ENCODE data around the gene SLC35G2. TPM values are rescaled to one million over a fixed set of nuclear protein-coding genes. Genes with fewer than 3 reads are reported as not detected.

The SLC35G2 gene
- total and polyA plus RNA-seq, 2 of the 4 experiments (the other 2 are of a cell fraction) = 6.6 to 7.0 TPM

DNA sequence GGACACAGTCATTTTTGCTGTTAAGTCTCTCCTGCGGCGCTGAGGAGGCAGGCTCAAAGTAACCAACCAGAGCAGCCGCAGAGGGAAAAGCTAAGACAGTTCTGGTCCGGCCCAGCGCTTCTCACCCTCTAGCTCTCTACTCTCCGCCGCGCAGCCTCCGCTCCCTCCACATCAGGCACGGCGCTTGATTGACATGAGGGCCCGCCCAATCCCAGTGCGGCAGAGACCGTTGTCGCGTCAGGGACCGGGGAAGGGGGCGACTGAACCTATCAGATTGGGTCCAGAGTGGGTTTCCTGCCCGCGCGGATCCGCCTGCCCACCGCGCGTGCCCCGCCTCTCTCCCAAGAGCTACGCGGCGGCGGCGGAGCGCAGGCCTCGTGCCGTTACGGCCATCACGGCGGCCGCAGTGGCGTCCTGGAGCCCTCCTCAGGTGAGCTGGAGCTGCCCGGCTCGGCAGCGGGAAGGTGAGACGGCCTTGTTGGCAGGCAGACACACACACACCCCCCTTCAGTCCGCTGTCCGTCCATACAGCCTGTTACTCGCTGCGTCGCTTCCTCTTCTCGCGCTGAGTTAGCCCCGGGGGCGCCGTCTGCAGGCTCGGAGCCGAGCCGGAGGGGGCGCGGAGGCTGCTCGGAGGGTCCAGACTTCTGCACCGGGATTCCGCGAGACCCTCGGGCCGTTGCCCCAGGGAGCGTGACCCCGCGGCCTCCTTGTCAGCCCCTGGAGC, 43.1 kb downstream of the SLC35G2 start, which contains the start of gene NCK1:
NCK1 (plus strand) TSS at position 319 of the 727 bp plus-strand sequence. CDS start 65,794 bp downstream, outside the sequence.
- Histone ChIP-seq H3K23ac (ENCODE audit: low read depth, low read length) (peak within 1 kb of the TSS; percentile 90), H3K14ac (replicated peaks; ENCODE audit: low read depth, low read length) (peak within 1 kb of the TSS; percentile 86), H2BK20ac (ENCODE audit: low read depth, low read length) (no peak within 1 kb of the TSS), H2AK9ac (replicated peaks; ENCODE audit: low read depth, low read length, poor library complexity) (peak within 1 kb of the TSS; percentile 89), H2BK5ac (ENCODE audit: low read depth, low read length, poor library complexity, severe bottlenecking) (peak within 1 kb of the TSS; percentile 87), H3K9ac (ENCODE audit: low read depth, low read length) (peak within 1 kb of the TSS; percentile 93), H4K8ac (ENCODE audit: low read depth in 2 of 2, low read length in 2 of 2) (peak within 1 kb of the TSS; percentile 49 to 94; a peak in 3 of 4 replicates), H3K4ac (ENCODE audit: low read depth, low read length) (peak within 1 kb of the TSS; percentile 96), H3K79me1 (ENCODE audit: low read depth in 1 of 2, low read length in 2 of 2) (peaks cover 10 to 39% of the 10 kb centered on the region in 2 experiments), H3K27ac (ENCODE audit: insufficient read depth, low read length) (peak within 1 kb of the TSS; percentile 94), H3K18ac (ENCODE audit: low read depth, low read length) (peak within 1 kb of the TSS; percentile 83), H2AFZ (replicated peaks; ENCODE audit: low read length, poor library complexity) (peak within 1 kb of the TSS; percentile 95), H4K91ac (ENCODE audit: insufficient read depth, low read depth, low read length) (peak within 1 kb of the TSS; percentile 72), H3K4me1 (ENCODE audit: control insufficient read depth, insufficient read depth, low read length) (peaks cover 6% of the 10 kb centered on the region), H3K9me3 (ENCODE audit: control insufficient read depth, insufficient read depth, low read length) (no peaks in the 10 kb centered on the region), H2BK15ac (ENCODE audit: low read depth, low read length) (peak within 1 kb of the TSS; percentile 39; the same call in 1 of the 3 replicates), H2BK120ac (ENCODE audit: low read depth, low read length) (peak within 1 kb of the TSS; percentile 76), H3K27me3 (ENCODE audit: control insufficient read depth, insufficient read depth, low read length) (no peaks in the 10 kb centered on the region), H3K36me3 (ENCODE audit: control insufficient read depth, insufficient read depth, low read length) (no peaks in the 10 kb centered on the region), H3K4me2 (ENCODE audit: low read depth, low read length) (peak within 1 kb of the TSS; percentile 98), H4K5ac (ENCODE audit: low read depth, low read length) (peak within 1 kb of the TSS; percentile 81), H3K9me1 (ENCODE audit: insufficient read depth, low read length) (peaks cover 3% of the 10 kb centered on the region; the same call in 1 of the 2 replicates), H2AK5ac (ENCODE audit: low read depth, low read length) (peak within 1 kb of the TSS; percentile 65), H4K20me1 (ENCODE audit: insufficient read depth, low read length) (peaks cover 6% of the 10 kb centered on the region; the same call in 1 of the 2 replicates), H3K56ac (ENCODE audit: extremely low read depth, insufficient read depth, low read length) (peak within 1 kb of the TSS; percentile 73), H3K4me3 (ENCODE audit: insufficient read depth, low read depth, low read length) (peak within 1 kb of the TSS; percentile 85)
- DNase-seq = peak; percentile 98
- in situ Hi-C loops (cut with MboI; ENCODE audit: low sequenced_read_pairs) (no loop called here), intact Hi-C loops (cut with micrococcal nuclease) (loop anchor here (2.0 to 5.0 kb wide), 5 partner anchors 75 to 665 kb away; partner anchors contain the start of genes IL20RB, MSL2 and STAG1), dilution Hi-C loops (cut with HindIII; ENCODE audit: low sequenced_read_pairs, unreplicated experiment) (no loop called here)
- WGBS, 2 experiments (ENCODE audit: extremely low coverage in 2 of 2, insufficient read length in 1 of 2) = 1% methylated on average over 39 of the region's 67 CpGs; no CpG with 5 or more reads in 1 of the 2 experiments
- no TSS peak for BruUV-seq (replicated peaks)
- peak; percentile 98 for ATAC-seq (ENCODE audit: low read depth)
- POLR2A ChIA-PET (ENCODE audit: unreplicated experiment) = interaction anchor here (0.6 to 1.3 kb wide), 2 partner anchors 99 to 109 kb away, joined by 3 to 6 read pairs; partner anchors contain the start of gene STAG1
- CTCF ChIA-PET = interaction anchor here (0.7 to 1.9 kb wide), 6 partner anchors 8 to 1150 kb away, joined by 3 to 12 read pairs (median 3); partner anchors contain the start of gene STAG1
- TF ChIP-seq CHD1 (IDR thresholded peaks at IDR 0.05; ENCODE audit: low read depth, low read length) (no peak), POLR2A (IDR thresholded peaks at IDR 0.05; ENCODE audit: low read depth, low read length) (peak; percentile 81), FOS (IDR thresholded peaks at IDR 0.05; ENCODE audit: low read depth, low read length) (no peak), RCOR1 (IDR thresholded peaks at IDR 0.05; ENCODE audit: insufficient replicate concordance, low read length) (no peak), CEBPB (IDR thresholded peaks at IDR 0.05; ENCODE audit: low read depth, low read length) (no peak), MXI1 (IDR thresholded peaks at IDR 0.05; ENCODE audit: borderline replicate concordance, low read depth, low read length) (peak; percentile 81; the same call in 1 of the 2 replicates), SMC3 (IDR thresholded peaks at IDR 0.05; ENCODE audit: low read depth, low read length) (no peak), NFE2L2 (IDR thresholded peaks at IDR 0.05; ENCODE audit: low read depth, low read length) (no peak), MAZ (IDR thresholded peaks at IDR 0.05; ENCODE audit: borderline replicate concordance, low read depth, low read length) (peak; percentile 54; the same call in 1 of the 2 replicates), BHLHE40 (IDR thresholded peaks at IDR 0.05; ENCODE audit: low read depth, low read length) (peak; percentile 70; the same call in 1 of the 2 replicates)
- TF ChIP-seq, protein P1, sequence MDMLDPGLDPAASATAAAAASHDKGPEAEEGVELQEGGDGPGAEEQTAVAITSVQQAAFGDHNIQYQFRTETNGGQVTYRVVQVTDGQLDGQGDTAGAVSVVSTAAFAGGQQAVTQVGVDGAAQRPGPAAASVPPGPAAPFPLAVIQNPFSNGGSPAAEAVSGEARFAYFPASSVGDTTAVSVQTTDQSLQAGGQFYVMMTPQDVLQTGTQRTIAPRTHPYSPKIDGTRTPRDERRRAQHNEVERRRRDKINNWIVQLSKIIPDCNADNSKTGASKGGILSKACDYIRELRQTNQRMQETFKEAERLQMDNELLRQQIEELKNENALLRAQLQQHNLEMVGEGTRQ (IDR thresholded peaks at IDR 0.05; ENCODE audit: low read depth, low read length) = peak; percentile 42
- TF ChIP-seq, protein P2, sequence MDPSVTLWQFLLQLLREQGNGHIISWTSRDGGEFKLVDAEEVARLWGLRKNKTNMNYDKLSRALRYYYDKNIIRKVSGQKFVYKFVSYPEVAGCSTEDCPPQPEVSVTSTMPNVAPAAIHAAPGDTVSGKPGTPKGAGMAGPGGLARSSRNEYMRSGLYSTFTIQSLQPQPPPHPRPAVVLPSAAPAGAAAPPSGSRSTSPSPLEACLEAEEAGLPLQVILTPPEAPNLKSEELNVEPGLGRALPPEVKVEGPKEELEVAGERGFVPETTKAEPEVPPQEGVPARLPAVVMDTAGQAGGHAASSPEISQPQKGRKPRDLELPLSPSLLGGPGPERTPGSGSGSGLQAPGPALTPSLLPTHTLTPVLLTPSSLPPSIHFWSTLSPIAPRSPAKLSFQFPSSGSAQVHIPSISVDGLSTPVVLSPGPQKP (IDR thresholded peaks at IDR 0.05; ENCODE audit: borderline replicate concordance, low read depth, low read length) = no peak
- TF ChIP-seq, protein P3, sequence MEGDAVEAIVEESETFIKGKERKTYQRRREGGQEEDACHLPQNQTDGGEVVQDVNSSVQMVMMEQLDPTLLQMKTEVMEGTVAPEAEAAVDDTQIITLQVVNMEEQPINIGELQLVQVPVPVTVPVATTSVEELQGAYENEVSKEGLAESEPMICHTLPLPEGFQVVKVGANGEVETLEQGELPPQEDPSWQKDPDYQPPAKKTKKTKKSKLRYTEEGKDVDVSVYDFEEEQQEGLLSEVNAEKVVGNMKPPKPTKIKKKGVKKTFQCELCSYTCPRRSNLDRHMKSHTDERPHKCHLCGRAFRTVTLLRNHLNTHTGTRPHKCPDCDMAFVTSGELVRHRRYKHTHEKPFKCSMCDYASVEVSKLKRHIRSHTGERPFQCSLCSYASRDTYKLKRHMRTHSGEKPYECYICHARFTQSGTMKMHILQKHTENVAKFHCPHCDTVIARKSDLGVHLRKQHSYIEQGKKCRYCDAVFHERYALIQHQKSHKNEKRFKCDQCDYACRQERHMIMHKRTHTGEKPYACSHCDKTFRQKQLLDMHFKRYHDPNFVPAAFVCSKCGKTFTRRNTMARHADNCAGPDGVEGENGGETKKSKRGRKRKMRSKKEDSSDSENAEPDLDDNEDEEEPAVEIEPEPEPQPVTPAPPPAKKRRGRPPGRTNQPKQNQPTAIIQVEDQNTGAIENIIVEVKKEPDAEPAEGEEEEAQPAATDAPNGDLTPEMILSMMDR (conservative IDR thresholded peaks at IDR 0.05; ENCODE audit: low read depth, low read length) = 0 out of 2 replicates have a peak, but pooled peaks have one; percentile 3

All from IMR-90 (cell line).